Caki2 (cell line): ENCODE measurements around the gene LDB2. TPM values are rescaled to one million over a fixed set of nuclear protein-coding genes. Genes with fewer than 3 reads are reported as not detected.

Source experiments
- DNase-seq: peaks from one replicate; pipeline ENCODE4 v3.0.0-alpha.2; 2015; ENCODE audit warnings: low read depth
- in situ Hi-C: cut with HindIII; loops from 2 replicates; pipeline ENCODE4 v1.10.0; 2016; ENCODE audit warnings: low sequenced_read_pairs, low pct_unique_long_range_greater_than_20kb, mixed read lengths
- total RNA-seq: library from RNA; depleted of rRNA; stranded (reverse); fragments of >200 nt; shearing (Covaris generic); gene quantifications from 2 replicates; pipeline ENCODE4 v1.2.3, GENCODE V29; 2014; ENCODE audit warnings: low replicate concordance

LDB2 gene
- total RNA-seq, 1 experiment from 2014 or later, result not detected

GRCh38 chr4:16685536-16685935 is 212.9 kb downstream of the LDB2 start:
- no peak for DNase-seq
- in situ Hi-C loops, result no loop called here

DNA sequence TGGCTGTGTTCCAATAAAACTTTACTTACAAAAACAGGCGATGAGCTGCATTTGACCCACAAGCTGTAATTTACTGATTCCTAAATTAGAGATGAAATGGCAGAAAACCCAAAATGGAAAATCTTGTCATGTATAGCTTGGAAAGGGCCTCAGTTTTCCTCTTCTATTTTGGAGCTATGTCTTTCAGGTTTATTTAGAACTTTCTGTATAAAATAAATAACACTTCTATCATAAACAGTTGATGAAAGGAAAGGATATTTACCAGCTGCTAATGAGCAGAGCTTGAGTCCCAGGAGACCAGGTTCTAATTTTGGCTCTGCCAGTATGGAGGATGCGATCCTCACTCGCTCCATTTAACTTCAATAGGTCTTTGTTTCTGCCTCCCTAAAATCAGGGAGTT is 213.5 kb downstream of the LDB2 start:
- DNase-seq, result no peak
- in situ Hi-C loops, result no loop called here

GRCh38 chr4:16684097-16684496 is 214.3 kb downstream of the LDB2 start:
- DNase-seq, result no peak
- in situ Hi-C loops, result no loop called here

GRCh38 chr4:16682975-16683374 is 215.5 kb downstream of the LDB2 start:
- in situ Hi-C loops, result no loop called here

GRCh38 chr4:16677001-16677944 is 221.2 kb downstream of the LDB2 start:
- in situ Hi-C loops, result no loop called here
- no peak for DNase-seq

More at GRCh38 chr4:16682975-16683374, 215.5 kb downstream of the LDB2 start:
- no peak for DNase-seq

- no peak for DNase-seq
- in situ Hi-C loops, result no loop called here
Observed at GRCh38 chr4:16676230-16676770, 222.1 kb downstream of the LDB2 start.

DNA sequence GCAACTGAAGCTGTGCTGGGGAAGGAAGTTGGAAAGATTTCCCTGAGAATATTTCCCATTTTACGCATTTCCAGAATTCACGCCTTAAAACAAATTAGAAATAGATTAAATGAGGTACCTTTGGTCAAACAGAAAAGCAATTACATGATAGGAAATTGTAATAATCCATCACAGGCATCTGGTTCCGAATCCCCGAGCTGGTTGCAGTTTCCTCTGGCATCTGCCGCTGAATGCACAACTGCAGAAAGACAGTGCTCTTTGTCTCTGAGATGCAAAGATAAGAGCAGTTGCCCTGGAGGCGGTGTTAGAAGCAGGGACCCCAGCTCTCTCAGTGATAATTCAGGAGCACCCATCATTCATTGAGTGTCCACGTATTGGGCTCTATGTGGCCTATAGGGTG is 224.4 kb downstream of the LDB2 start:
- in situ Hi-C loops, result no loop called here
- no peak for DNase-seq

DNA sequence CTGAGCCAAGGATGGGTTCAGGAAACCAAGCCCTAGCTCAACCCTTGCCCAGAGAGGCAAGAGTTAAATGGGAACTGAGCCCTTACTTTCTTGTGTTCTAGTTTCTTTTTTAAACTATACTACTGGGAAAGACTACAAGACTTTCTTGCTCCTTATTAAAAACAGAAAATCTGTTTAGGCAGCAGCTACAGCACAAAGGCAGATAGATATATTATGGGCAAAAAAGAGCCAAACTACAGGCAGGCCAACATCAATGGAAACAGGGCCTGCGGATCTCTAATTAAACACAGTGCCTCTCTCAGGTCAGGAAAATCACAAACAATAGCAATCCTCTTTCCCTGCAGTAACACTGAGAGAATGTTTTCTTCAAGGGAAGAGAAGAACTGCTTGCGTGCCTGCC is 226.0 kb downstream of the LDB2 start:
- in situ Hi-C loops, result no loop called here
- DNase-seq, result no peak

GRCh38 chr4:16671741-16672140 is 226.7 kb downstream of the LDB2 start:
- in situ Hi-C loops, result no loop called here
- DNase-seq, result no peak

GRCh38 chr4:16670727-16671126 is 227.7 kb downstream of the LDB2 start:
- in situ Hi-C loops, result no loop called here
- DNase-seq, result no peak

DNA sequence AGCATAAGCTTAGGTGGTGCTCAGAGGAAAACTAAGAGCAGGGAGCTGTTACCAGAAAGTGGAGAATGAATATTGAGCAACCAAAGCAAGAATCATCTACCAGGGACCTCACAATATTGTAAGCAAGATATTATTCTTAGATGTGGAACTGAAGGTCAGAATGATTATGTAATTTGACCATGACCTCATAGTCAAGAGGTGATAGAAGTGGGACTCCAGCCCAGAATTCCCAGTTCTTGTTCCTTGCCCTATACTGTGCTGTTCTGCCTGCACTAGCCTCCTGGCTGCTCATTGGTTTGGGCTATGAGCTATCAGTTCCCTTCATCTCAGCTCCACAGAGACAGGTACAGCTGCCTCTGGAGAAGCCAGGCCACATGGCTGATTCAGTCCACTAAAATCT is 229.4 kb downstream of the LDB2 start:
- in situ Hi-C loops, result no loop called here
- no peak for DNase-seq

DNA sequence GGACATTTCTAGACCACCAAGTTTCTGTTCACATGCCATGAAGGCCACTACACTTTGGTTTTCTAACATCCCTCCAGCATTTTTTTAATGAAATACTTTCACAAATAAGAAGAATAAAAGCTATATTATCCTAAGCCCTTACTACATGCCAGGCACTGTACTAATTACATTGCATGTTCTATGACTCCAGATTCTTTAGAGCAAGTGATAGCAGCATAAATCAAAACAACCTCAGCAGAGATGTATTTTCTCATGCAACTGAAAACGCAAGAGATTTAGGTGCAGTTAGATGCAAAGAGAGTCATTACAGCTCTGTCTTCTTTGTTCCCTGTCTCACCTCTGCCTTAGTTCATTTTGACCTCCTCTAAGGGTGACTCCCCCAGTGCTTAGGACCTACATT is 230.0 kb downstream of the LDB2 start:
- DNase-seq, result no peak
- in situ Hi-C loops, result no loop called here

GRCh38 chr4:16667464-16667863 is 231.0 kb downstream of the LDB2 start:
- in situ Hi-C loops, result no loop called here
- no peak for DNase-seq

- in situ Hi-C loops, result no loop called here
- no peak for DNase-seq
Observed at GRCh38 chr4:16665942-16666551, 232.4 kb downstream of the LDB2 start.

GRCh38 chr4:16663732-16664131 is 234.7 kb downstream of the LDB2 start:
- DNase-seq, result no peak
- in situ Hi-C loops, result no loop called here

DNA sequence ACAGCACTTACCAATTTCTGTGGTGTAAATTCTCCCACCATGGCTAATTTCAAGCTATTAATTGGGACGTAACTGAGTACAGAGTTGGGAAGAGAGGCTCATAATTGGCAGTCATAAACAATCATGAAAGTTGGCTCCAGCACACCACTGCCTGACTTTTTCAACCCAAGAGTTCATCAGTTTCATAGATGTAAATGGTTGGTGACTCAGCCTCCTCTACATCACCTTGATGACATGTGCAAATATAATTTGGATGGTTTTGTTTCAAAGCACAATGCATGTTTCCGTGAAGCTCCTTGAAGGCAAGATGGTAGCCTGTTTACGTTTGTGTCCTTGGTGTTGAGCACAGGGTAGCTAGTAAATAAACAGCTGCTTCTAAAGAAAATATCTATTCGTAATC is 235.1 kb downstream of the LDB2 start:
- in situ Hi-C loops, result no loop called here
- DNase-seq, result no peak

- in situ Hi-C loops, result no loop called here
- DNase-seq, result no peak
Observed at GRCh38 chr4:16661813-16662212, 236.6 kb downstream of the LDB2 start.

DNA sequence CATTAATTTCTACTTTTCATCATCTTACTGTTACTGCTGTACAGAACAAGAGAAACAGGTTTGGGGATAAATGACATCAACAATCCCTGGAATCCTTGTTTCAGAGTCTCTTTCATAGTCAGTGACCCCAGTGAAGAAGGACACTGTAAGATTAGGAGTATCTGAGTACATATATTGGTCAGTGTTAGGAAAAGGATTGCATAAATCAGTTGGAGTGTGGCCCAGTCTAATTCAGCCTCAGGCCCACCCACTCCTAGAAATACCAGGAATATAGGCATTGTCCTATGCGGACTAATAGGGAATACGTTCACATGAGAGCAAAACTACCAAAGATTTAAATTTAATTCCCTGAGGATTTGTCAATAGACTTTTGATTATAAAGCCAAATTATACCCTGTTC is 237.8 kb downstream of the LDB2 start:
- DNase-seq, result no peak
- in situ Hi-C loops, result no loop called here

- DNase-seq, result no peak
- in situ Hi-C loops, result no loop called here
Observed at GRCh38 chr4:16659694-16660093, 238.8 kb downstream of the LDB2 start.
